Activated T-helper 1 cell treated with anti-CD3 and anti-CD28 coated beads, Interleukin-2, amount 50 U/mL, for 16 hours (primary cell): ENCODE data around the gene RAP1GAP2.

Experiments used
- DNase-seq, 2 donors: peaks; one replicate each; pipeline ENCODE4 v3.0.0-alpha.2; 2020; ENCODE audit warnings: low read depth in 1 of 2, low spot score in 1 of 2

RAP1GAP2 gene

GRCh38 chr17:2940352-2940751 is 144.1 kb downstream of the RAP1GAP2 start:
- no peak for DNase-seq

- no peak for DNase-seq
These were observed 147.7 kb downstream of the RAP1GAP2 start for GRCh38 chr17:2943981-2944380.

DNA sequence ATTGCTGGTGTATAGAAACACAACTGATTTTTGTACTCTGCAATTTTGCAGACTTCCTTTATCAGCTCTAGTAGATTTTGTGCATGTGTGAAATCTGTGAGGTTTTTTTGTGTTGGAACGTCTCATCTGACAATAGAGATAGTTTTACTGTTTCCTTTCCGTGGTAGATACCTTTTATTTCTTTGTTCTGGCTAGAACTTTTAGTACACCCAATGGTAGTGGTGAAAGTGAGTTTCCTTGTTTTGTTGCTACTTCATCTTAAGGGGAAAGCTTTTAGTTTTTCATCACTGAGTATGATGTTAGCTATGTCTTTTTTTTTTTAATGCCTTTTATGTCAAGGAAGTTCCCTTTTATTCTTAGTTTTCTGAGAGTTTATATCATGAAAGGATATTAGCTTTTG is 149.1 kb downstream of the RAP1GAP2 start:
- DNase-seq: no peak

GRCh38 chr17:2946144-2946543 is 149.9 kb downstream of the RAP1GAP2 start:
- DNase-seq: no peak

DNA sequence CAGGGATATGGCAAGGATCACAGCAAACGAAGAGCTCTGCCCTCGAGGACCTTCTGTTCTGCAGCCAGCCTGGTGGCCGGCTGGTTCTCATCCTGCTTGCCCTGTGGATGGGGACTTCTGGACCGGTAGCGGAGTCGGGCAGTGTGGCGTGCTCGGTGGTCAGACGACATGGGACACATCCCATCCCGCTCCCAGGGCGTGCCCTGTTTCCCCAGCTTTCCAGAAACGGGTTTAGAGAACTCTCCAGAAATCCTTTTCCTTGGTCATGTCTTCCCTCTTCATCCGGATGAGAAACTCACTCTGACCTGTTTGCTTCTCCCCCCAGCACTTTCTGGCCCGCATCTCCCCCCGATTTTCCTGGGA is 151.3 kb downstream of the RAP1GAP2 start:
- no peak for DNase-seq

DNA sequence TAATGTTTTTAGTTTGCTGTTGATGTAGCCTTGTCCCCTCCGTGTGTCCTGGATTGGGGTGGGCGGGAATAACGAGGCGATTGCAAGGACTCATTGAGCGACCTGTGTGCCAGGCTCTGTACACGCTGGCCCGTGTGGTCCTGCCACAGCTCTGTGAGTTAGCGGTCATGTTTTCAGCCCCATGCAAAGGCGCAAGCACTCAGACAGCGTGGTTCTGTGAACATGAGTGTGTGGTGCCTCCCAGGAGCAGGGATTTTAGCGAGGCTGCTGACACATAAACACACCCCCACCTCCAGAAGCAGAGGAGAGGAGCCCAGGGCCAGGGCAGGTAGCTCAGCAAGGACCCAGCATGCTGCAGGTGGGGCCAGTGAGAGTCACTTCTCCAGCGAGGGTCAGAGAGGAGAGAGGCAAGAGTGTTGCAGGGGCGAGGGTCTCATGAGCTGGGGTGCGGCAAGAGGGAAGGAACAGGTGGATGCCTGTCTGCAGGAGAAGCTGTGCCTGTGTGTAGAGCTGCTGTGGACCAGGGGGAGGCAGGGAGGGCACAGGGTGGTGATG is 151.8 kb downstream of the RAP1GAP2 start:
- no peak for DNase-seq

GRCh38 chr17:2948721-2949468 is 152.7 kb downstream of the RAP1GAP2 start:
- DNase-seq: no peak

GRCh38 chr17:2949469-2950044 is 153.3 kb downstream of the RAP1GAP2 start:
- no peak for DNase-seq

DNA sequence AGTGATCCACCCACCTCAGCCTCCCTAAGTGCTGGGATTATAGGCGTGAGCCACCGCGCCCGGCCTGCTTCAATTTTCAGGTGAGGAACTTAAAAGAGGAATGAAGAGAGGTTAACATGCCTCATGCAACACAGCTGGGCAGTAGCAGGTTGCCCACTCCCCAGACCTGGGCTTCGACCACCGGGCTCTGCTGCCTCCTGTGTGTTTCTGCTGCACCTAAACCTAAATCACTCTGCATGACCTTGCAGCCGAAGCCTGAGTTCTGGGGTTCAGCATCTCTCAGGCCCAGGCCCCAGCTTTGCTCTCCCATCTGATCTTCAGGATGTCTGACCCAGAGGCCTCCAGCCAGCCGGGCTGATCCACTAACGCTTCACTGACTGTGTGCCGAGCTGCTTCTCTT is 154.6 kb downstream of the RAP1GAP2 start:
- DNase-seq: no peak

DNA sequence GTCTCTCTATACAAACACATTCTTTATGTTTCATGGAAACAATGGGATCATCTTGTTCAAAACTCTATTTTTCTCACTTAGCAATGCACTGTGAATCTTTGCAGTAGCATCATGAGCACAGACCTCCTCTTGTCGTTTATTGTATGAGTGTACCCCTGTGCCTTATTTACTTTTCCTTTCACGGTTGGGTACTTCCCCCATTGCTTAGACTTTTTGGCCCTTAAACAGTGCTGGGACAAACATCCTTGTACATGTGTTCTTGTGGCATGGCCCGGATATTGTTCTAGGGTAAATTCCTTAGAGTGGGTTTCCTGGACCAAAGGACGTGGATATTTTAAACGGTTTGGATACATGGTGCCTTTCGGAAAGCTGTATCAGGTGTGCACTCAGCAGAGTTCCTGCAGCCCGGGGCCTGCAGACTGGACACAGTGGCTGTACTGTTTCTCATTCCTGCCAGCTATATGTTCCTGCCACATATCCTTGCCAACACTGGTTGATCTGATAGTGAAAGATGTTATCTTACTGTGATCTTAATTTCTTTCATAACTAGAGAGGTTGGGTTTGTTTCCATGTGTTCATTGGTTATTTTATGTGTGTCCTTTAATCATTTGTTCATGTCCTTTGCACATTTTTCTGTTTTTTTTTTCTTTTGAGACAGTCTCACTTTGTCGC is 156.1 kb downstream of the RAP1GAP2 start:
- DNase-seq: no peak

DNA sequence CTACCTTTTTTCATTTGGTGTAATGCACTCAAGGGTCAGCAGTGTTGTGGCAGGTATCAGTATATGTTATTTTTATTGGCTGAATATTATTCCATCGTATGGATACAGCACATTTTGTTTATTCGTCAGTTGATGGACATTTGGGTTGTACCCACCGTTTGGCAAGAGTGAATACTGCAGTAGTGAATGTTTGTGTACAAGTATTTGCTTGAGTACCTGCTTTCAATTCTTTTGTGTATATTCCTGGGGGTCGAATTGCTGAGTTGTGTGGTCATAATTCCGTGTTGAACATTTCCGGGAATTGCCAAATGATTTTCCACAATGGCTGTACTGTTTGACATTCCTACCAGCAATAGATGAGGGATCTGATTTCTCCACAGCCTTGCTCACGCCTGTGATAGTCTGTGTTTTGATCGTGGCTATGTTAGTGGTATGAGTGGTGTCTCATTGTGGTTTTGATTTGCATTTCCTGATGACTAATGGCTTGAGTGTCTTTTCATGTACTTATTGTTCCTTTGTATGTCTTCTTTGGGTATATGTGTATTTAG is 158.7 kb downstream of the RAP1GAP2 start:
- DNase-seq: no peak

GRCh38 chr17:2955931-2956582 is 159.8 kb downstream of the RAP1GAP2 start:
- DNase-seq: no peak

- DNase-seq: no peak
These were observed 161.5 kb downstream of the RAP1GAP2 start for GRCh38 chr17:2957631-2958286.

- DNase-seq: no peak
These were observed 162.5 kb downstream of the RAP1GAP2 start for GRCh38 chr17:2958706-2959222.

- DNase-seq: no peak
These were observed 163.3 kb downstream of the RAP1GAP2 start for GRCh38 chr17:2959371-2960130.

GRCh38 chr17:2961446-2961845 is 165.2 kb downstream of the RAP1GAP2 start:
- DNase-seq: no peak

DNA sequence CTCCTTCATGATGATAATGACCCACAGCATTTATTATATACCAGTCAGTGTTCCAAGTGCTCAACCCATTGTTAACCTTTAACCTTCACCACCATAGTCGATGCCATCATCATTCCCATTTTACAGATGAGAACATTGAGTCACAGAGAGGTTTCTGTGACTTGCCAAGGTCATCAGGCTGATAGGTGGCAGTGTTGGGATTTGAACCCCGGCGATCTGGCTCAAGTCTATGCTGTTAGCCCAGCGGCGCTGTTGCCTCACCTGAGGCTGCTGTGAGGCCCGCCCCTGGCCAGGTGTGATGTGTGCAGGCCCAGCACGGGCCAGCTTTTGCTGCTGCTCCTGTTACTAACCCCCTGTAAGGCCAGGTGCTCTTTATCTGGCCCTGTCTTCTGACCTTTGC is 166.0 kb downstream of the RAP1GAP2 start:
- DNase-seq: no peak

DNA sequence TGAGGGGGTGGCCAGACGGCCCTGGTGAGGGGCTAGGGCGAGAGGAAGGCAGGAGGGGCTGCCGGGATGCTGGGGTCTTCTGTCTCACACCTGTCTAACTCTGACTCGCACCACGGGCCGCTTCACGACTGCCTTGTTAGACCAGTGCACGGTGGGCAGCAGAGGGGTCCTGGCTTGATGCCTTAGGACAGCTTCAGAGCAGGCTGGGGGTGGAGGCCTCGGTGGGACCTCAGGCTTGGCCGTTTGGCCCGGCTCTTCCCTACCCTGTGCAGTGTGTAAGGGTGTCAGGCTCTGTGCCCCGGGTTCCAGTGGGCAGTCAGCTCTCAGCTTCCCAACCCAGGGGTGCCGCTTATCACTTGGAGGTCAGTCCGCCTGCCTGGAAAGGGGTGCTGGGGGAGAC is 166.5 kb downstream of the RAP1GAP2 start:
- DNase-seq: no peak

DNA sequence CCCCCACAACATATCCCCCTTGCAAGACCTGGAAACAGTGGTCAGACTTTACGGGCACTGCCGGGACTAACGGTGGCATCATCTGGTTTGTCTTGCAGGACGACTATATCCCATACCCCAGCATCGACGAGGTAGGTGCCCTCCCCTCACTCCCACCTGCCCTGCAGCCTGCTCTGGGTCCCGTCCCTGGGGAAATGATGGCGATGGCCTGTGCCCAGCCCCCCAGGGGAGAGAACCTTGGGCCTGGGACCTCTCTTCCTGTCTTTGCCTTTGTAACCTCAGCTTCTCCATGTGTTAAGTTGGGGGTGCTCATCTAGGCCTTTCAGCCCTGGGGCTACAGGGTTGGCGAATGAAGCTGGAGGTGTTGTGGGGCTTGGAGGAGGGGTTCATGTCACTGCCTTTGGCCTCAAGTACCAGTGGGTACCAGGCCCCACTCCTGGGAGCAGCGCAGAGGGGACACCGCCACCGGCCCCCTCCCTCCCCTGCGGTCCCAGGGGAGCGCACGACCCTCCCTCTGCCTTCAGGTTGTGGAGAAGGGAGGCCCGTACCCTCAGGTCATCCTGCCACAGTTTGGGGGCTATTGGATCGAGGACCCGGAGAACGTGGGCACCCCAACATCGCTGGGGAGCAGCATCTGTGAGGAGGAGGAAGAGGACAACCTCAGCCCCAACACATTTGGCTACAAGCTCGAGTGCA is 167.2 kb downstream of the RAP1GAP2 start:
- no peak for DNase-seq

DNA sequence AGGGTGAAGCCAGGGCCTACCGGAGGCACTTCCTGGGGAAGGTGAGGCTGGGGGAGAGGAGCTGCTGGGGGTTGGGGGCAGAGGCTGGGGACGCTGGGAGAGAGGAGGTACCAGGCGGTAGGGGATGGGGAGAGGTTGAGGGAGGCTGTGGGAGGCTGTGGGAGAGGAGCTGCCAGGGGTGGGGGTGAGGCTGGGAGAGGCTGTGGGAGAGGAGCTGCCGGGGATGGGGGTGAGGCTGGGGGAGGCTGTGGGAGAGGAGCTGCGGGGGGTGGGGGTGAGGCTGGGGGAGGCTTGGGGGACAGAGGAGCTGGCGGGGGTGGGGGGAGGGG is 167.8 kb downstream of the RAP1GAP2 start:
- no peak for DNase-seq
